Middle frontal gyrus (tissue), 1 donor: ENCODE results near the gene LMCD1.
"Not testable (repeated sequence)": the region's sequence is repeated elsewhere in the genome, so short reads cannot be mapped to it uniquely, and the experiment has no call there.

Experiments
- DNase-seq: peaks from one replicate; pipeline ENCODE4 v3.0.0-alpha.2; 2015; ENCODE audit warnings: low spot score; ENCODE audit errors: extremely low spot score

LMCD1 gene

GRCh38 chr3:8559351-8559750 is 57.7 kb downstream of the LMCD1 start:
- no peak for DNase-seq

- DNase-seq: no peak
These were observed 58.9 kb downstream of the LMCD1 start for GRCh38 chr3:8560366-8561007.

- no peak for DNase-seq
These were observed 59.7 kb downstream of the LMCD1 start for GRCh38 chr3:8561370-8561769.

GRCh38 chr3:8562081-8562595 is 60.5 kb downstream of the LMCD1 start:
- no peak for DNase-seq

GRCh38 chr3:8563146-8563545 is 61.5 kb downstream of the LMCD1 start:
- DNase-seq: no peak

GRCh38 chr3:8563597-8563996 is 62.0 kb downstream of the LMCD1 start:
- no peak for DNase-seq

GRCh38 chr3:8565376-8565775 is 63.8 kb downstream of the LMCD1 start:
- DNase-seq: no peak

GRCh38 chr3:8567784-8568575 is 66.4 kb downstream of the LMCD1 start:
- no peak for DNase-seq

- no peak for DNase-seq
These were observed 69.6 kb downstream of the LMCD1 start for GRCh38 chr3:8571256-8571655.

- no peak for DNase-seq
These were observed 71.8 kb downstream of the LMCD1 start for GRCh38 chr3:8573342-8573926.

GRCh38 chr3:8574040-8574669 is 72.5 kb downstream of the LMCD1 start:
- no peak for DNase-seq

GRCh38 chr3:8574670-8575322 is 73.2 kb downstream of the LMCD1 start:
- no peak for DNase-seq

- DNase-seq: no peak
These were observed 73.9 kb downstream of the LMCD1 start for GRCh38 chr3:8575364-8576104.

GRCh38 chr3:8576436-8576835 is 74.8 kb downstream of the LMCD1 start:
- DNase-seq: no peak

- DNase-seq: no peak
These were observed 75.4 kb downstream of the LMCD1 start for GRCh38 chr3:8576841-8577571.

- DNase-seq: no peak
These were observed 76.7 kb downstream of the LMCD1 start for GRCh38 chr3:8578282-8578681.

GRCh38 chr3:8579096-8579495 is 77.5 kb downstream of the LMCD1 start:
- DNase-seq: no peak

GRCh38 chr3:8579943-8580342 is 78.3 kb downstream of the LMCD1 start:
- no peak for DNase-seq

GRCh38 chr3:8580434-8580833 is 78.8 kb downstream of the LMCD1 start:
- DNase-seq: not testable (repeated sequence)

GRCh38 chr3:8581373-8581772 is 79.8 kb downstream of the LMCD1 start:
- DNase-seq: no peak
